Activated CD8-positive, alpha-beta T cell treated with anti-CD3 and anti-CD28 coated beads for 36 hours (primary cell): ENCODE results near the gene FOXJ1. TPM values are rescaled to one million over a fixed set of nuclear protein-coding genes. Genes with fewer than 3 reads are reported as not detected.

Experiments used
- ATAC-seq: fragments of 200-7000 bp; cut with Tn5 transposase; one replicate; pipeline ENCODE4 v1.10.0; 2021; ENCODE audit warnings: mild to moderate bottlenecking, moderate library complexity
- CTCF ChIA-PET: fragments of 350-600 bp; sonication (Branson Sonifier 250); formaldehyde crosslinking; loops from one replicate; lab custom pipeline; 2021; ENCODE audit warnings: antibody characterized with exemption; lab: Charles Lee
- POLR2A ChIA-PET: fragments of 350-600 bp; sonication (Branson Sonifier 250); formaldehyde crosslinking; loops from one replicate; lab custom pipeline; 2021; ENCODE audit warnings: antibody characterized with exemption; lab: Charles Lee
- DNase-seq: peaks from one replicate; pipeline ENCODE4 v3.0.0-alpha.2; 2020
- H3K27ac Mint-ChIP-seq: one replicate; pipeline ENCODE4 v1.8.0; 2021; ENCODE audit warnings: mild to moderate bottlenecking, mixed read lengths
- H3K27me3 Mint-ChIP-seq: one replicate; pipeline ENCODE4 v1.8.0; 2021; ENCODE audit warnings: mixed read lengths
- H3K36me3 Mint-ChIP-seq: one replicate; pipeline ENCODE4 v1.8.0; 2021; ENCODE audit warnings: low read depth, mixed read lengths
- H3K4me1 Mint-ChIP-seq: one replicate; pipeline ENCODE4 v1.8.0; 2021; ENCODE audit warnings: low read depth, mixed read lengths
- H3K4me3 Mint-ChIP-seq: one replicate; pipeline ENCODE4 v1.8.0; 2021; ENCODE audit warnings: mild to moderate bottlenecking, moderate library complexity, mixed read lengths
- H3K9me3 Mint-ChIP-seq: one replicate; pipeline ENCODE4 v1.8.0; 2021; ENCODE audit warnings: mixed read lengths
- intact Hi-C: fragments of 100-400 bp; cut with micrococcal nuclease; formaldehyde crosslinking; loops from one replicate; pipeline ENCODE4 v1.10.0; 2022
- total RNA-seq, 2 experiments: library from RNA; stranded (reverse); gene quantifications; one replicate each; pipeline ENCODE4 v1.2.3, GENCODE V29; 2021
- TF ChIP-seq, protein P1 (sequence below): fragments of 200-600 bp; IDR thresholded peaks from one replicate; pipeline ENCODE4 v1.8.0; 2022; ENCODE audit warnings: antibody characterized with exemption, mild to moderate bottlenecking

FOXJ1 gene
- total RNA-seq, 2 experiments from 2014 or later: 11.1 to 11.6 TPM

DNA sequence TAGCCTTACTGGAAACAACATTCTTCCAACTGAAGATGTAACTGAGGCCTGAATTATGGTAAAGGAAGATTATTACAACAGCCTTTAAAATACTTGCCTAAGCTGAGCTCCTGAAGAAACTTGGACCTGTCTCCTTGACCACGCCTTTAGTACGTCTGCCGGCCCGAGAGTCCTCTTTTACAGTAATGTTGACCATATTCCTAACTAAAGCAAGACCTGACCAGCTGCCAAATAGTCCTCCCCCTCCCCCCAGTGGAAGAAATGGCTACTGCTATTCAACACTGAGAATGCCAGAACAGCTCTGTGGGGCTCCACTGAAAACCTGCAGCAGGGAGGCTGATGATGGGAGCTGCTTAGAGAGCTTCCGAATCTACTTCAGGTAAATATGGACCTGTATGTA is 12.6 kb upstream of the FOXJ1 start:
- Mint-ChIP-seq H3K27ac (peak overlapping the region; percentile 78), H3K9me3 (no peaks in the 10 kb centered on the region), H3K4me1 (peaks cover 47% of the 10 kb centered on the region), H3K27me3 (no peaks in the 10 kb centered on the region), H3K4me3 (no peak overlapping the region), H3K36me3 (peaks cover 46% of the 10 kb centered on the region)
- ATAC-seq (no peak), DNase-seq (no peak)
- ChIA-PET CTCF (interaction anchor here (0.8 to 1.9 kb wide), 11 partner anchors 8 to 145 kb away, joined by 3 to 10 read pairs (median 4); partner anchors contain the start of gene FOXJ1), POLR2A (interaction anchor here (0.7 to 2.8 kb wide), 6 partner anchors 12 to 26 kb away, joined by 3 to 17 read pairs (median 3); partner anchors contain the start of gene FOXJ1)
- intact Hi-C loops: no loop called here
- TF ChIP-seq, protein P1, sequence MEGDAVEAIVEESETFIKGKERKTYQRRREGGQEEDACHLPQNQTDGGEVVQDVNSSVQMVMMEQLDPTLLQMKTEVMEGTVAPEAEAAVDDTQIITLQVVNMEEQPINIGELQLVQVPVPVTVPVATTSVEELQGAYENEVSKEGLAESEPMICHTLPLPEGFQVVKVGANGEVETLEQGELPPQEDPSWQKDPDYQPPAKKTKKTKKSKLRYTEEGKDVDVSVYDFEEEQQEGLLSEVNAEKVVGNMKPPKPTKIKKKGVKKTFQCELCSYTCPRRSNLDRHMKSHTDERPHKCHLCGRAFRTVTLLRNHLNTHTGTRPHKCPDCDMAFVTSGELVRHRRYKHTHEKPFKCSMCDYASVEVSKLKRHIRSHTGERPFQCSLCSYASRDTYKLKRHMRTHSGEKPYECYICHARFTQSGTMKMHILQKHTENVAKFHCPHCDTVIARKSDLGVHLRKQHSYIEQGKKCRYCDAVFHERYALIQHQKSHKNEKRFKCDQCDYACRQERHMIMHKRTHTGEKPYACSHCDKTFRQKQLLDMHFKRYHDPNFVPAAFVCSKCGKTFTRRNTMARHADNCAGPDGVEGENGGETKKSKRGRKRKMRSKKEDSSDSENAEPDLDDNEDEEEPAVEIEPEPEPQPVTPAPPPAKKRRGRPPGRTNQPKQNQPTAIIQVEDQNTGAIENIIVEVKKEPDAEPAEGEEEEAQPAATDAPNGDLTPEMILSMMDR: no peak

DNA sequence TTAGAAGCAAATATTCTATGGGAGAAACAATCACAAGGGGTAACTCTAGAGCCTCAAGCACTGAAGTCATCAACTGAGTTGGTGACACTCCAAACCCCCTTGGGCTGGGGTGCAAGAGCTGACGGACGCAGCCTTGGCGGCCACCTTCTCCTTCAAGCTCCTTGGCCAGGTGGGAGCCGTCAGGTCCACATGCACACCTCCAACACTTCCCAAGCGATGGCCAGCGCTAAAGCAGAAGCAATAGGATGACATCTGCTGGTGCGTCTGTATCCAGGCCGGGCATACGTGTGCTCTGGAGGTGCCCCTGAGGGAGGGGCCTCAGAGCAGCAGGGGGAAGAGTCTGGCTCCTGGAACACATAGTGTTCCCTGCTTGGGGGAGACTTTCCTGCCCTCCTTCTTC is 12.2 kb upstream of the FOXJ1 start:
- intact Hi-C loops: no loop called here
- TF ChIP-seq, protein P1: no peak
- DNase-seq (no peak), ATAC-seq (no peak)
- Mint-ChIP-seq H3K4me1 (peaks cover 47% of the 10 kb centered on the region), H3K4me3 (no peak overlapping the region), H3K27ac (peak overlapping the region; percentile 78), H3K27me3 (no peaks in the 10 kb centered on the region), H3K36me3 (peaks cover 45% of the 10 kb centered on the region), H3K9me3 (no peaks in the 10 kb centered on the region)
- ChIA-PET POLR2A (interaction anchor here (0.7 to 2.8 kb wide), 7 partner anchors 11 to 114 kb away, joined by 3 to 17 read pairs (median 3); partner anchors contain the start of gene FOXJ1), CTCF (interaction anchor here (0.6 to 1.9 kb wide), 10 partner anchors 9 to 233 kb away, joined by 3 to 10 read pairs (median 4); partner anchors contain the start of gene FOXJ1)

DNA sequence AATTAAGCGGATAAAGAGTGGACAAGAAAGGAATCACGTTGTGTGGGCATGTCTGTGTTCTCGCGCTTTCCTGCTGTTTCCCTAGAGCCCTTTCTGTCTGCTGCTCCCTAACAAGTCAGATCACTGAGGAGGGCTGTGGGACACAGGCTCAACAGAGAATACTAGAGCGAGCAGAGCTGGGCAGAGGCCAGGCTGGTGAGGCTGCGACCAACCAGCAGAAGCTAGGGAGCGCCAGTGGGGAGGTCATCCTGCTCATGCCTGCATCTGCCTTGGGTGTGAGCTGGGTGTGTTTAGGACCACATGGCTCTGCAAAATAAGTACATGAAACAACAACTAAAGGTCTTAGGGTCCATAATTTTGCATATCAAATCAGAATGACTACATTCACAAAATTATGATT is 11.5 kb upstream of the FOXJ1 start:
- no peak overlapping the region for H3K4me3 Mint-ChIP-seq
- TF ChIP-seq, protein P1: no peak
- peak overlapping the region; percentile 78 for H3K27ac Mint-ChIP-seq
- CTCF ChIA-PET: interaction anchor here (0.6 to 1.9 kb wide), 13 partner anchors 9 to 233 kb away, joined by 3 to 10 read pairs (median 3); partner anchors contain the start of gene FOXJ1
- no peaks in the 10 kb centered on the region for H3K9me3 Mint-ChIP-seq
- POLR2A ChIA-PET: interaction anchor here (1.1 to 2.8 kb wide), 8 partner anchors 11 to 120 kb away, joined by 3 to 17 read pairs (median 4); partner anchors contain the start of gene FOXJ1
- peaks cover 51% of the 10 kb centered on the region for H3K4me1 Mint-ChIP-seq
- intact Hi-C loops: no loop called here
- no peaks in the 10 kb centered on the region for H3K27me3 Mint-ChIP-seq
- no peak for ATAC-seq
- H3K36me3 Mint-ChIP-seq: peaks cover 46% of the 10 kb centered on the region
- no peak for DNase-seq

DNA sequence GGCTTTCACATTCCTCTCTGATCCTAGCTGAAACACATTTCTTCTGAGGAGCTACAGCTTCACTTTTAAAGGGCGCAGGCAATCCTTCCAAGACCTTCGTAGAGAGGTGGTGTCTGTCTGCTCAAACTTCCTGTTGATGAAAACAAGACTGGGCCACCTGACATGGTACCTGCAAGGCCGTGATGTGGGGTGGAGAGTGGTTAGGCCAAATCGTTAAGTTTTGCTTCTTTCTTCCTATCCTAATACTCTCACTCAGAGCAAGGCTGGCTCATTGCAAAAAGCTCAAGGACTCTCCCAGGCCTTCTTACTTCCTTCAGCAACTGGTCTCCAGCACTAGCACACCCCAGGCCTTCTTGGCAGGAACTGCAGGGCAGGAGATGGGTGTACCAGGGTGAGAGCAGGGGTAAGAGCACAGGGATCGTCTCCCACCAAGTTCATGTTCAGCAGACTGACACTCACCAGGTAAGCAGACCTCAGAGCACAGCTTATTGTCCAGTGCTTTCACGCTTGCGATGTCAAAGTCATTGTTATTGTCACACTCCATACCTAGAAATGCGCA is 10.9 kb upstream of the FOXJ1 start:
- POLR2A ChIA-PET: interaction anchor here (1.2 to 2.8 kb wide), 7 partner anchors 10 to 120 kb away, joined by 3 to 17 read pairs (median 4); partner anchors contain the start of gene FOXJ1
- no peak for ATAC-seq

More for the DNA sequence above, 10.9 kb upstream of the FOXJ1 start:
- CTCF ChIA-PET: interaction anchor here (0.8 to 1.7 kb wide), 7 partner anchors 10 to 46 kb away, joined by 3 to 7 read pairs (median 3); no protein-coding TSS in a partner anchor
- intact Hi-C loops: no loop called here
- TF ChIP-seq, protein P1: no peak
- DNase-seq: no peak
- H3K9me3 Mint-ChIP-seq: no peaks in the 10 kb centered on the region
- H3K27me3 Mint-ChIP-seq: no peaks in the 10 kb centered on the region
- peaks cover 53% of the 10 kb centered on the region for H3K4me1 Mint-ChIP-seq
- peaks cover 47% of the 10 kb centered on the region for H3K36me3 Mint-ChIP-seq
- H3K4me3 Mint-ChIP-seq: no peak overlapping the region
- peak overlapping the region; percentile 78 for H3K27ac Mint-ChIP-seq
